ENCODE data around the gene TAP1. TPM values are rescaled to one million over a fixed set of nuclear protein-coding genes. Genes with fewer than 3 reads are reported as not detected.

TAP1 gene
- total and polyA plus RNA-seq, 2 donors (not counting 1 experiment from before 2014, with no cell fraction given): 126 to 184 TPM

GRCh38 chr6:32825966-32826365 is 27.5 kb downstream of the TAP1 start:
- no peaks in the 10 kb centered on the region for H3K27me3 ChIP-seq (replicated peaks in 1 of 4; ENCODE audit: control extremely low read depth in 1 of 4, control insufficient read depth in 3 of 4, insufficient read depth in 4 of 4, low read length in 3 of 4)
- H3K36me3 ChIP-seq (replicated peaks in 1 of 2; ENCODE audit: control extremely low read depth in 1 of 2, control insufficient read depth in 1 of 2, extremely low read depth in 1 of 2, insufficient read depth in 2 of 2, low read length in 1 of 2): peaks cover 12 to 43% of the 10 kb centered on the region in 2 experiments
- TF ChIP-seq CTCF (IDR thresholded peaks at IDR 0.05) (no peak), EZH2 (IDR thresholded peaks at IDR 0.05; ENCODE audit: borderline replicate concordance, insufficient read depth, low read depth, low read length, poor library complexity, severe bottlenecking) (no peak)
- DNase-seq: no peak
- no peaks in the 10 kb centered on the region for H3K9me3 Mint-ChIP-seq (ENCODE audit: insufficient read depth)
- peaks cover 11% of the 10 kb centered on the region in 2 donors for H3K4me1 ChIP-seq (ENCODE audit: control insufficient read depth in 2 of 2, insufficient read depth in 2 of 2, low read length in 2 of 2)
- no peaks in the 10 kb centered on the region for H3K27me3 Mint-ChIP-seq
- H4K20me1 ChIP-seq (ENCODE audit: control insufficient read depth, insufficient read depth, low read length, poor library complexity, severe bottlenecking): no peaks in the 10 kb centered on the region
- ChIA-PET CTCF (interaction anchor here (0.9 to 4.7 kb wide), 10 partner anchors 9 to 189 kb away, joined by 3 to 33 read pairs (median 4); partner anchors contain the start of genes HLA-DOB and TAP2), POLR2A (no interaction called here)
- H3K27ac Mint-ChIP-seq: no peak overlapping the region
- H3K9me3 ChIP-seq (ENCODE audit: control extremely low read depth in 1 of 3, control insufficient read depth in 2 of 3, insufficient read depth in 1 of 3, low read length in 2 of 3): no peaks in the 10 kb centered on the region
- intact Hi-C loops (cut with micrococcal nuclease): no loop called here
- H3K27ac ChIP-seq (ENCODE audit: low read length in 2 of 2): no peak overlapping the region
- H3K4me3 ChIP-seq (ENCODE audit: control extremely low read depth in 1 of 5, extremely low read depth in 1 of 5, insufficient read depth in 1 of 5, low read depth in 2 of 5, low read length in 4 of 5): no peak overlapping the region
- ATAC-seq (ENCODE audit: low read depth): no peak
- H2AFZ ChIP-seq (ENCODE audit: insufficient read depth, low read depth, low read length, poor library complexity, severe bottlenecking): no peak overlapping the region
- no peak overlapping the region for H3K9ac ChIP-seq (ENCODE audit: low read length)
- H3K4me2 ChIP-seq (replicated peaks; ENCODE audit: low read depth, low read length, poor library complexity, severe bottlenecking): no peak overlapping the region
- peaks cover 19% of the 10 kb centered on the region for H3K79me2 ChIP-seq (ENCODE audit: control insufficient read depth, insufficient read depth, low read length)
- WGBS (ENCODE audit: insufficient coverage): 86% methylated on average over 1 of the region's 2 CpGs
- H3K4me1 Mint-ChIP-seq: peaks cover 15% of the 10 kb centered on the region
- H3K4me3 Mint-ChIP-seq: no peak overlapping the region

GRCh38 chr6:32819729-32820128 is 33.8 kb downstream of the TAP1 start:
- Mint-ChIP-seq H3K4me1 (peaks cover 66% of the 10 kb centered on the region), H3K27ac (peak overlapping the region; percentile 56), H3K27me3 (no peaks in the 10 kb centered on the region), H3K9me3 (ENCODE audit: insufficient read depth) (no peaks in the 10 kb centered on the region), H3K4me3 (peak overlapping the region; percentile 15)
- Histone ChIP-seq H3K4me3 (ENCODE audit: control extremely low read depth in 1 of 5, extremely low read depth in 1 of 5, insufficient read depth in 1 of 5, low read depth in 2 of 5, low read length in 4 of 5) (no peak overlapping the region), H3K9me3 (ENCODE audit: control extremely low read depth in 1 of 3, control insufficient read depth in 2 of 3, insufficient read depth in 1 of 3, low read length in 2 of 3) (no peaks in the 10 kb centered on the region), H3K4me2 (replicated peaks; ENCODE audit: low read depth, low read length, poor library complexity, severe bottlenecking) (peak overlapping the region; percentile 26), H3K27ac (ENCODE audit: low read length in 2 of 2) (peak overlapping the region in 1 of 2 donors; percentile 27), H3K36me3 (replicated peaks in 1 of 2; ENCODE audit: control extremely low read depth in 1 of 2, control insufficient read depth in 1 of 2, extremely low read depth in 1 of 2, insufficient read depth in 2 of 2, low read length in 1 of 2) (peaks cover 0 to 4% of the 10 kb centered on the region in 2 experiments), H3K79me2 (ENCODE audit: control insufficient read depth, insufficient read depth, low read length) (peaks cover 39% of the 10 kb centered on the region), H2AFZ (ENCODE audit: insufficient read depth, low read depth, low read length, poor library complexity, severe bottlenecking) (no peak overlapping the region), H3K4me1 (ENCODE audit: control insufficient read depth in 2 of 2, insufficient read depth in 2 of 2, low read length in 2 of 2) (peaks cover 56% of the 10 kb centered on the region in 2 donors), H3K27me3 (replicated peaks in 1 of 4; ENCODE audit: control extremely low read depth in 1 of 4, control insufficient read depth in 3 of 4, insufficient read depth in 4 of 4, low read length in 3 of 4) (no peaks in the 10 kb centered on the region), H3K9ac (ENCODE audit: low read length) (no peak overlapping the region), H4K20me1 (ENCODE audit: control insufficient read depth, insufficient read depth, low read length, poor library complexity, severe bottlenecking) (no peaks in the 10 kb centered on the region)
- intact Hi-C loops (cut with micrococcal nuclease): loop anchor here (5.0 to 10.0 kb wide), 2 partner anchors 48 to 125 kb away; partner anchors contain the start of gene HLA-DMB
- POLR2A ChIA-PET: interaction anchor here (1.3 kb wide), 1 partner anchor 18 kb away, joined by 4 read pairs; the partner anchor contains the start of gene TAP2
- DNase-seq: no peak
- WGBS (ENCODE audit: insufficient coverage): no CpG with 5 or more reads among the region's 3 CpGs
- no peak for TF ChIP-seq CTCF (IDR thresholded peaks at IDR 0.05)
- TF ChIP-seq EZH2 (IDR thresholded peaks at IDR 0.05; ENCODE audit: borderline replicate concordance, insufficient read depth, low read depth, low read length, poor library complexity, severe bottlenecking): no peak
- CTCF ChIA-PET: interaction anchor here (1.0 to 4.1 kb wide), 7 partner anchors 8 to 67 kb away, joined by 4 to 24 read pairs (median 4); partner anchors contain the start of gene TAP2
- ATAC-seq (ENCODE audit: low read depth): no peak
